CD8-positive, alpha-beta memory T cell (primary cell): ENCODE results near the gene ATP2C2. TPM values are rescaled to one million over a fixed set of nuclear protein-coding genes. Genes with fewer than 3 reads are reported as not detected.

Experiments
- CTCF ChIA-PET: fragments of 350-600 bp; sonication (Branson Sonifier 250); formaldehyde crosslinking; loops from one replicate; lab custom pipeline; 2021; ENCODE audit warnings: antibody characterized with exemption; lab: Charles Lee
- POLR2A ChIA-PET: fragments of 350-600 bp; sonication (Branson Sonifier 250); formaldehyde crosslinking; loops from one replicate; lab custom pipeline; 2021; ENCODE audit warnings: antibody characterized with exemption; lab: Charles Lee
- DNase-seq, 5 donors: peaks; one replicate each; pipeline versions ENCODE4 v3.0.0 to v3.0.0-alpha.2; 2020 to 2022; ENCODE audit warnings: mixed read lengths in 1 of 5
- H3K27ac ChIP-seq: one replicate; pipeline ENCODE4 v1.7.0; 2013; ENCODE audit warnings: low read depth, mild to moderate bottlenecking, low read length, moderate library complexity
- H3K27me3 ChIP-seq: 2 replicates; pipeline ENCODE4 v1.7.0; 2013; ENCODE audit warnings: low read length, mild to moderate bottlenecking; ENCODE audit not compliant: insufficient read depth, poor library complexity, severe bottlenecking
- H3K36me3 ChIP-seq: 2 replicates; pipeline ENCODE4 v1.7.0; 2013; ENCODE audit warnings: mild to moderate bottlenecking, low read length, moderate library complexity; ENCODE audit not compliant: insufficient read depth
- H3K4me1 ChIP-seq: 2 replicates; pipeline ENCODE4 v1.7.0; 2013; ENCODE audit warnings: mild to moderate bottlenecking, low read length, moderate library complexity; ENCODE audit not compliant: insufficient read depth
- H3K4me3 ChIP-seq: 2 replicates; pipeline ENCODE4 v1.7.0; 2013; ENCODE audit warnings: mild to moderate bottlenecking, low read length
- H3K9me3 ChIP-seq: 2 replicates; pipeline ENCODE4 v1.7.0; 2013; ENCODE audit warnings: mild to moderate bottlenecking, low read length
- H3K27ac Mint-ChIP-seq, 8 donors: one replicate each; pipeline ENCODE4 v1.8.0; 2020 to 2021; ENCODE audit warnings: mixed read lengths in 8 of 8, mild to moderate bottlenecking in 6 of 8, inconsistent platforms in 3 of 8, moderate library complexity in 3 of 8
- H3K27me3 Mint-ChIP-seq, 2 donors: one replicate each; pipeline ENCODE4 v1.8.0; 2020 to 2021; ENCODE audit warnings: mixed read lengths in 2 of 2, mild to moderate bottlenecking in 1 of 2, moderate library complexity in 1 of 2
- H3K36me3 Mint-ChIP-seq, 3 donors: one replicate each; pipeline ENCODE4 v1.8.0; 2020 to 2021; ENCODE audit warnings: mixed read lengths in 3 of 3, inconsistent platforms in 1 of 3, mild to moderate bottlenecking in 1 of 3
- H3K4me1 Mint-ChIP-seq, 3 donors: one replicate each; pipeline ENCODE4 v1.8.0; 2020 to 2021; ENCODE audit warnings: mixed read lengths in 3 of 3, inconsistent platforms in 1 of 3, mild to moderate bottlenecking in 1 of 3
- H3K4me3 Mint-ChIP-seq, 7 donors: one replicate each; pipeline ENCODE4 v1.8.0; 2020 to 2021; ENCODE audit warnings: mixed read lengths in 7 of 7, mild to moderate bottlenecking in 6 of 7, moderate library complexity in 4 of 7, inconsistent platforms in 2 of 7
- H3K9me3 Mint-ChIP-seq, 5 donors: one replicate each; pipeline ENCODE4 v1.8.0; 2020 to 2022; ENCODE audit warnings: mixed read lengths in 5 of 5, mild to moderate bottlenecking in 3 of 5, moderate library complexity in 2 of 5, inconsistent platforms in 1 of 5
- polyA plus RNA-seq: library from polyadenylated mRNA; unstranded; fragments of 300-500 nt; fragmentation: Illumina TruSeq; gene quantifications from one replicate; pipeline ENCODE4 v1.2.3, GENCODE V29; 2021
- total RNA-seq, 2 experiments: library from RNA; stranded (reverse); gene quantifications; one replicate each; pipeline ENCODE4 v1.2.3, GENCODE V29; 2021

The ATP2C2 gene
- total and polyA plus RNA-seq, 3 experiments from 2014 or later, result not detected

DNA sequence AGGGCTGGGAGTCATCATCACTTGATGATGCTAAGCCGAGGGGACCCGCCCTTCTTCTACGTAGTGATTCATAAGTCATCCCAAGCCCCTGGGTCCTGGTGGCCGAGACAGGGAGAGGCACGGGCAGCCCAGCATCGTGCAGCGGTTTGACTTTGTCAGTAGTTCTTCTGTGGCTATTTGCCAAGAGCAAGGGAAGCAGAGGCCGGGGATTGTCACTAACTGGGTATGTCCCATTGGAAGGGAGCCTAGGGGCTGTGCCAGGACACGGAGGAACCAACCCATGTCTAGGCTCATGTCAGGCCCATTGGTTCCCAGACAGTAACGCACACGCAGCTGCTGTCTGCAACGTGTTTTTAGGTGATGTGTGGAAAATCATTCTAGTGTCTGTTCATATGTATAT lies 58.5 kb downstream of the ATP2C2 start:
- Histone ChIP-seq H3K36me3 (no peaks in the 10 kb centered on the region), H3K27ac (no peak overlapping the region), H3K4me3 (no peak overlapping the region), H3K4me1 (no peaks in the 10 kb centered on the region), H3K27me3 (no peaks in the 10 kb centered on the region), H3K9me3 (no peaks in the 10 kb centered on the region)
- POLR2A ChIA-PET, result no interaction called here
- no peak for DNase-seq
- Mint-ChIP-seq H3K4me1 (no peaks in the 10 kb centered on the region), H3K36me3 (no peaks in the 10 kb centered on the region), H3K9me3 (no peaks in the 10 kb centered on the region), H3K27me3 (peaks cover 30 to 51% of the 10 kb centered on the region in 2 donors), H3K4me3 (no peak overlapping the region), H3K27ac (no peak overlapping the region)
- CTCF ChIA-PET, result no interaction called here

DNA sequence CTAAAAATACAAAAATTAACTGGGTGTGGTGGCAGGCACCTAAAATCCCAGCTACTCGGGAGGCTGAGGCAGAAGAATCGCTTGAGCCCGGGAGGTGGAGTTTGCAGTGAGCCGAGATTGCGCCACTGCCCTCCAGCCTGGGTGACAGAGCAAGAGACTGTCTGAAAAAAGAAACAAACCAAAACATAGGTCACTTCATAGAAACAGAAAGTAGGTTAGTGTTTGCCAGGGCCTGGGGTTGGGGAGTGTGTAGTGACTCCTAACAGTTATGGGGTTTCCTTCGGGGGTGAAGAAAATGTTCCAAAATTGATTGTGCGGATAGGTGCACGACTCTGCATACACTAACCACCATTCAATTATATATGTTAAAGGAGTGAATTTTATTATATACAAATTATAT lies 59.2 kb downstream of the ATP2C2 start:
- H3K27me3 Mint-ChIP-seq, result peaks cover 30 to 51% of the 10 kb centered on the region in 2 donors
- H3K27ac ChIP-seq, result no peak overlapping the region
- H3K4me3 ChIP-seq, result no peak overlapping the region
- H3K4me3 Mint-ChIP-seq, result no peak overlapping the region
- no peaks in the 10 kb centered on the region for H3K9me3 Mint-ChIP-seq
- H3K36me3 ChIP-seq, result no peaks in the 10 kb centered on the region
- POLR2A ChIA-PET, result no interaction called here
- H3K36me3 Mint-ChIP-seq, result no peaks in the 10 kb centered on the region
- H3K27ac Mint-ChIP-seq, result no peak overlapping the region
- DNase-seq, result no peak
- no peaks in the 10 kb centered on the region for H3K4me1 ChIP-seq
- no peaks in the 10 kb centered on the region for H3K9me3 ChIP-seq
- H3K4me1 Mint-ChIP-seq, result no peaks in the 10 kb centered on the region
- H3K27me3 ChIP-seq, result no peaks in the 10 kb centered on the region
- CTCF ChIA-PET, result no interaction called here

DNA sequence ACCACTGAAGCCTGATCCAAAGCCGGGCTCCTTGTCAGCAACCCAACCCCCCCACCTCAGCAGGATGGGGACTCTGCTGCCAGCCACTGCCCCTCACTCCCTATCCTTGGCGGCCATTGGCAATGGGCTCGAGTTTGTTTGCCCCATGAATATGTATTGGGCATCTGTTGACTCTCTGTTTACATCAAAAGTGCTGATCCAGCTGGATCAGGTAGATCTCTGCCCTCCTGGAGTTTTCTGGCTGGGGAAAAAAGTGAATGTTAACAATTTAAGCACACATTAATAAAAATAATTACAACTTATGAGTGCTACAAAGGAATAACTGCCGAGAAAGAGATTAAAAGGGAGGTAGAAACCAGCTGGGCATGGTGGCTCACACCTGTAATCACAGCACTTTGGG lies 62.5 kb downstream of the ATP2C2 start:
- Histone ChIP-seq H3K9me3 (no peaks in the 10 kb centered on the region), H3K27me3 (no peaks in the 10 kb centered on the region), H3K27ac (no peak overlapping the region), H3K4me1 (no peaks in the 10 kb centered on the region), H3K4me3 (no peak overlapping the region), H3K36me3 (no peaks in the 10 kb centered on the region)
- no peaks in the 10 kb centered on the region for H3K4me1 Mint-ChIP-seq
- peaks cover 29 to 47% of the 10 kb centered on the region in 2 donors for H3K27me3 Mint-ChIP-seq
- CTCF ChIA-PET, result no interaction called here
- DNase-seq, result no peak
- H3K9me3 Mint-ChIP-seq, result no peaks in the 10 kb centered on the region
- H3K36me3 Mint-ChIP-seq, result no peaks in the 10 kb centered on the region
- H3K27ac Mint-ChIP-seq, result no peak overlapping the region
- POLR2A ChIA-PET, result no interaction called here
- H3K4me3 Mint-ChIP-seq, result no peak overlapping the region

DNA sequence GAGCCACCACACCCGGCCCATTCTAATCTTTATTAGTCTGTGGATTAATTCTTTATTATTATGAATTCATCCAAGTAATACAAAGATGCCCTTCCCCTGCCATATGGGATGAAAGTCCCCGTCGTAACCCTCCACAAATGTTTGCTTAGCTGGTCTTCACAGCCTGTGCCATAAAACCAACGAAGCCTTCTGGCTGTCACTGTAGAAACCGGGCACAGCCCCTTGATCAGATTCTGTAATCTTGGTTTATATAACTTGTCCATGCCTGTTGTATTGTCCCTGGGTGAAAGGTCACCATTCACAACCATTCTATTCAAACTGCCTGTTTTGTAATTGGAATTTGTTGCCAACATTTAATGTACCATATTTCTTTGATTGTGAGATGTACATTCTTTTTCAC lies 66.5 kb downstream of the ATP2C2 start:
- CTCF ChIA-PET, result no interaction called here
- Mint-ChIP-seq H3K4me3 (no peak overlapping the region), H3K27ac (no peak overlapping the region), H3K27me3 (peaks cover 18 to 20% of the 10 kb centered on the region in 2 donors), H3K9me3 (no peaks in the 10 kb centered on the region), H3K4me1 (no peaks in the 10 kb centered on the region), H3K36me3 (no peaks in the 10 kb centered on the region)
- H3K27ac ChIP-seq, result no peak overlapping the region
- H3K4me1 ChIP-seq, result no peaks in the 10 kb centered on the region
- DNase-seq, result no peak
- H3K9me3 ChIP-seq, result no peaks in the 10 kb centered on the region
- H3K36me3 ChIP-seq, result no peaks in the 10 kb centered on the region
- POLR2A ChIA-PET, result no interaction called here
- no peak overlapping the region for H3K4me3 ChIP-seq
- H3K27me3 ChIP-seq, result no peaks in the 10 kb centered on the region

DNA sequence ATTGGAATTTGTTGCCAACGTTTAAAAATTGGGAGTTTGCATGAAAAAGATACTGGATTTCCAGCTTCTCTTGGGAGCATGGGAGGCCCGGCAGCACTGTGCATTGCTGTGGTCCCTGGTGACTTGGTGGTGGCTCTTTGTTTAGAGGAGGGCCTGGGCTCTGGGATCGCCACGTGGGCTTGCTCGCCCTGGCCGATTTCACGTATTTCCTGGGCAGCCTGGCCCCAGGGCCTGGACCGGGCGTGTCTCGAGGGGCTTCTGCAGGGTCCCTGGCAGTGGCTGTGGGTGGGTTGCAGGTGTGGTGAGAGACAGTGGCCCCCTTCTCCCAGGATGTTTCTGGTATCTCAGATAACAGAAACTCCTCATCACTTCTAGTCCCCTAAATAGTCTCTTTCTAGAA lies 67.9 kb downstream of the ATP2C2 start:
- Mint-ChIP-seq H3K9me3 (no peaks in the 10 kb centered on the region), H3K36me3 (no peaks in the 10 kb centered on the region)

DNA sequence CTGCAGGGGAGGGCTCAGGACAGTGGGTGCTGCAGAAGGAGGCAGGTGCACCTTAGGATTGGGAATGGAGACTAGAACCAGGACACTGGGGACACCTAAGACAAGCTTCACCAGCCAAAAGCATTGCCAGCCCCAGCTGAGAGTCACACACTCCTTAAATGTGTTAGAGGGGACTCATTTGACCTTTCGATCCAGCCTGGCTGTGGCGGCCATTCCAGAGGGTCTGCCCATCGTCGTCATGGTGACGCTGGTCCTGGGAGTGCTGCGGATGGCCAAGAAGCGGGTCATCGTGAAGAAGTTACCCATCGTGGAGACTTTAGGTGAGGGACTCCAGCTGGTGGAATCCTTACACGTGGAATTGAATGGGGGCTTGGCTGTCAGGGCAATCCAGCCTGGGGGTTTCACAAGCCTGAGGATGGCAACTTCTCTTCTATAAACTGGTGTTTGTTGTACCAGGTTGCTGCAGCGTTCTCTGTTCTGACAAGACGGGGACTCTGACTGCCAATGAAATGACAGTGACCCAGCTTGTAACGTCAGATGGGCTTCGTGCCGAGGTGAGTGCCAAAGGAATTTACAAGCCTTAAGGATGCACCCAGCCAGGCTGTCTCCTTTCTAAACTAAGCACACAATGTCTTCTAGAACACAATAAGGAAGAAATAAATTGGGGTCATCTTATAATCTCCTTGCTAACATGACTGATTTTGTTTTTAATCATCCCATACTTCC lies 70.8 kb downstream of the ATP2C2 start:
- no peak overlapping the region for H3K27ac Mint-ChIP-seq

More for the DNA sequence above, 67.9 kb downstream of the ATP2C2 start:
- no peaks in the 10 kb centered on the region for H3K9me3 ChIP-seq
- H3K27ac ChIP-seq, result no peak overlapping the region
- Mint-ChIP-seq H3K27me3 (peaks cover 11 to 19% of the 10 kb centered on the region in 2 donors), H3K4me1 (no peaks in the 10 kb centered on the region), H3K4me3 (no peak overlapping the region), H3K27ac (no peak overlapping the region)
- H3K4me1 ChIP-seq, result no peaks in the 10 kb centered on the region
- no peaks in the 10 kb centered on the region for H3K36me3 ChIP-seq
- H3K27me3 ChIP-seq, result no peaks in the 10 kb centered on the region
- ChIA-PET POLR2A (no interaction called here), CTCF (no interaction called here)
- DNase-seq, result no peak
- no peak overlapping the region for H3K4me3 ChIP-seq

DNA sequence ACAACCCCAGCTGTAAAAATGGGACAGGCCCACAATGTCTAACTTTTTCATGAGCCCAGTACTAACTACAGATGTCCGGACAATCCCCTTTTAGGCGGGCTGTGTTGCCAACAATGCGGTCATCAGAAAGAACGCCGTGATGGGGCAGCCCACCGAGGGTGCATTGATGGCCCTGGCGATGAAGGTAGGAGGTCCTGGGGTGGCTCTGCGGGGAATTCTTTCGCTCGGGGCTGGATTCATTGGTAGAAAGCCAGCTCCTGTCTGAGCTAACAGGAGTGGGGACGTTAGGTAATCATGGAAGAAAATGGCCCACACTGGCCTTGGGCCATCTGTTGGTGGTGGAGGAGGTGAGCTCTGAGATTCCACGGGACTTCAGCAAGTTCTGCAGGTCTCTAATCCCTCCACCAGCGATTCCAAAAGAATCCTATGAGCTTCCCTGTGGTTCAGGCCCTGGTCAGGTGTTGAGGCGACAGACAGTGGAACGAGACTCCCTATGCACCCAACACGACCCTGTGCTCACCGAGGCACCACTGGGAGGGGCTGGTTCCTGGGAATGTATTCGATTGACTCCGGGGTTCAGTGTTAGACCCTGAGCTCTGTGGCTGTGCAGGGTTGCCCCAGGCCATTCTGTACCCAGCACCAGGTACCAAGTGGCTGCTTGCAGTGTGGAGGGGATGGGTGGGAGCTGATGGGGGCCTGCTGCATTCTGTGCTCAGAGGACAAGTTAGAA lies 74.2 kb downstream of the ATP2C2 start:
- no peak overlapping the region for H3K4me3 ChIP-seq
- no peaks in the 10 kb centered on the region for H3K9me3 ChIP-seq
- DNase-seq, result no peak
- H3K36me3 Mint-ChIP-seq, result no peaks in the 10 kb centered on the region
- H3K4me3 Mint-ChIP-seq, result no peak overlapping the region
- H3K27ac Mint-ChIP-seq, result no peak overlapping the region
- ChIA-PET POLR2A (no interaction called here), CTCF (no interaction called here)
- H3K36me3 ChIP-seq, result no peaks in the 10 kb centered on the region
- no peaks in the 10 kb centered on the region for H3K4me1 Mint-ChIP-seq
- H3K27ac ChIP-seq, result no peak overlapping the region
- H3K27me3 Mint-ChIP-seq, result peaks cover 21 to 30% of the 10 kb centered on the region in 2 donors
- no peaks in the 10 kb centered on the region for H3K27me3 ChIP-seq
- no peaks in the 10 kb centered on the region for H3K9me3 Mint-ChIP-seq
- no peaks in the 10 kb centered on the region for H3K4me1 ChIP-seq

More for the DNA sequence above, 70.8 kb downstream of the ATP2C2 start:
- Histone ChIP-seq H3K4me3 (no peak overlapping the region), H3K27me3 (no peaks in the 10 kb centered on the region), H3K9me3 (no peaks in the 10 kb centered on the region), H3K27ac (no peak overlapping the region), H3K4me1 (no peaks in the 10 kb centered on the region), H3K36me3 (no peaks in the 10 kb centered on the region)
- no peak for DNase-seq
- Mint-ChIP-seq H3K36me3 (no peaks in the 10 kb centered on the region), H3K4me3 (no peak overlapping the region), H3K9me3 (no peaks in the 10 kb centered on the region), H3K4me1 (no peaks in the 10 kb centered on the region), H3K27me3 (peaks cover 16 to 23% of the 10 kb centered on the region in 2 donors)
- POLR2A ChIA-PET, result no interaction called here
- CTCF ChIA-PET, result no interaction called here

DNA sequence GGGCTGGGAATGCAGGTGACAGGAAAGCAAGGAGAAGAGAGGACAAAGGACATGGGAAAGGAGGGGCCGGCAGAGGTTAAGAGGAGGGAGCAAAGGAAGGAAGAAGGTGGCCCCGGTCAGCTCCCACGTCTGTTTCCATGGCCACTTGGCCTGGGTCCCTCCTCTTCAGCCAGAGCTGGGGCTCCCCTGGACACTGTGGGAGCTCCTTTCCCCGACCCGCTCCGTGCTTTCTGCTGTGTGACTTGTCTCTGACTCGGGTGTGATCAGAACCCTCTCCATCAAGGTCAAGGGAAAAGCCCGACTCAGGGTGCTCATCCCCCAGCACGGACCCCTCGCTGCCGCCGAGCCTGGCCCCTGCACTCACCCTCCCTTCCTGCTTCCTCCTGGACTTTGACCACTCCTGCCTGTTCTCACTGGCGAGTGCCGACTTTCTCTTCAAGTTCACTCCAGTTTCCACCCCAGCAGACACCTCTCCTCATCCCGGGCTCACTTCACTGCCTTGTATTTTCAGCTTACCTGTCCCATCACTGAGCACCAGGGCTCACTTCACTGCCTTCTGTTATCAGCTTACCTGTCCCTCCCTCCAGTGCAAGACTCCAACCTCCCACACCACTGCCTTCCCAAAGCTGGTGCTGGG lies 74.9 kb downstream of the ATP2C2 start:
- Histone ChIP-seq H3K4me1 (no peaks in the 10 kb centered on the region), H3K27ac (no peak overlapping the region), H3K9me3 (no peaks in the 10 kb centered on the region), H3K36me3 (no peaks in the 10 kb centered on the region), H3K4me3 (no peak overlapping the region), H3K27me3 (no peaks in the 10 kb centered on the region)
- no peak overlapping the region for H3K27ac Mint-ChIP-seq
- no peaks in the 10 kb centered on the region for H3K36me3 Mint-ChIP-seq
- no peaks in the 10 kb centered on the region for H3K4me1 Mint-ChIP-seq
- H3K27me3 Mint-ChIP-seq, result peaks cover 21 to 29% of the 10 kb centered on the region in 2 donors
- DNase-seq, result no peak
- ChIA-PET CTCF (interaction anchor here (0.8 kb wide), 1 partner anchor 187 kb away, joined by 3 read pairs; no protein-coding TSS in a partner anchor), POLR2A (no interaction called here)
- H3K4me3 Mint-ChIP-seq, result no peak overlapping the region
- no peaks in the 10 kb centered on the region for H3K9me3 Mint-ChIP-seq
